Liver (tissue), 3 donors: ENCODE data around the gene CNNM1.

Source experiments
- ATF3 ChIP-seq: IDR thresholded peaks from 2 replicates; pipeline ENCODE4 v1.6.1; 2016; ENCODE audit warnings: antibody characterized with exemption
- CTCF ChIP-seq: fragments of 150-350 bp; IDR thresholded peaks from 2 replicates; pipeline ENCODE4 v1.5.1; 2017; ENCODE audit warnings: improper control_type of control experiment, low read depth, low read length; ENCODE audit not compliant: missing input control
- EGR1 ChIP-seq, 2 donors: IDR thresholded peaks; 2 replicates each; pipeline ENCODE4 v1.6.1; 2016 to 2018; ENCODE audit warnings: antibody characterized with exemption in 2 of 2, low read depth in 2 of 2
- FOXA1 ChIP-seq: IDR thresholded peaks from 2 replicates; pipeline ENCODE4 v1.6.1; 2016; ENCODE audit warnings: antibody characterized with exemption
- GABPA ChIP-seq, 2 donors: IDR thresholded peaks in 1 of 2; conservative IDR thresholded peaks in 1 of 2; 2 replicates each; pipeline ENCODE4 v1.6.1; 2016; ENCODE audit warnings: antibody characterized with exemption in 2 of 2, mild to moderate bottlenecking in 1 of 2, moderate library complexity in 1 of 2
- HNF4A ChIP-seq, 2 donors: conservative IDR thresholded peaks; 2 replicates each; pipeline ENCODE4 v1.6.1; 2016; ENCODE audit warnings: antibody characterized with exemption in 2 of 2, mild to moderate bottlenecking in 2 of 2
- JUND ChIP-seq, 2 donors: IDR thresholded peaks; 2 replicates each; pipeline ENCODE4 v1.6.1; 2016; ENCODE audit warnings: antibody characterized with exemption in 2 of 2
- MAX ChIP-seq: IDR thresholded peaks from 2 replicates; pipeline ENCODE4 v1.6.1; 2016; ENCODE audit warnings: antibody characterized with exemption
- RAD21 ChIP-seq, 2 donors: IDR thresholded peaks; 2 replicates each; pipeline ENCODE4 v1.6.1; 2016; ENCODE audit warnings: antibody characterized with exemption in 2 of 2, mild to moderate bottlenecking in 2 of 2
- REST ChIP-seq: IDR thresholded peaks from 2 replicates; pipeline ENCODE4 v1.6.1; 2016; ENCODE audit warnings: antibody characterized with exemption, mild to moderate bottlenecking
- SP1 ChIP-seq: IDR thresholded peaks from 2 replicates; pipeline ENCODE4 v1.6.1; 2018; ENCODE audit warnings: antibody characterized with exemption, mild to moderate bottlenecking
- TAF1 ChIP-seq: conservative IDR thresholded peaks from 2 replicates; pipeline ENCODE4 v1.6.1; 2016; ENCODE audit warnings: antibody characterized with exemption, mild to moderate bottlenecking
- YY1 ChIP-seq: IDR thresholded peaks from 2 replicates; pipeline ENCODE4 v1.6.1; 2016; ENCODE audit warnings: antibody characterized with exemption, mild to moderate bottlenecking
- ZBTB33 ChIP-seq: IDR thresholded peaks from 2 replicates; pipeline ENCODE4 v1.6.1; 2016; ENCODE audit warnings: antibody characterized with exemption
- donor health status: healthy.
- donor health status: healthy.

- TF ChIP-seq REST: no peak
- no peak for TF ChIP-seq CTCF
- TF ChIP-seq JUND (IDR thresholded peaks at IDR 0.05): no peak
- TF ChIP-seq SP1: no peak
- no peak for TF ChIP-seq MAX
- no peak for TF ChIP-seq YY1
- TF ChIP-seq TAF1: no peak
- no peak for TF ChIP-seq GABPA (IDR thresholded peaks at IDR 0.05 in 1 of 2, conservative IDR thresholded peaks at IDR 0.05 in 1 of 2)
- no peak for TF ChIP-seq ZBTB33
- TF ChIP-seq EGR1 (IDR thresholded peaks at IDR 0.05; ENCODE audit: low read depth in 2 of 2): no peak
- no peak for TF ChIP-seq RAD21 (IDR thresholded peaks at IDR 0.05)
- no peak for TF ChIP-seq HNF4A (conservative IDR thresholded peaks at IDR 0.05)
- no peak for TF ChIP-seq ATF3
- TF ChIP-seq FOXA1: no peak
Observed at GRCh38 chr10:99394761-99395386, 65.7 kb downstream of the CNNM1 start.
